Measurements from ENCODE around the gene PRDM13.

Gene PRDM13

DNA sequence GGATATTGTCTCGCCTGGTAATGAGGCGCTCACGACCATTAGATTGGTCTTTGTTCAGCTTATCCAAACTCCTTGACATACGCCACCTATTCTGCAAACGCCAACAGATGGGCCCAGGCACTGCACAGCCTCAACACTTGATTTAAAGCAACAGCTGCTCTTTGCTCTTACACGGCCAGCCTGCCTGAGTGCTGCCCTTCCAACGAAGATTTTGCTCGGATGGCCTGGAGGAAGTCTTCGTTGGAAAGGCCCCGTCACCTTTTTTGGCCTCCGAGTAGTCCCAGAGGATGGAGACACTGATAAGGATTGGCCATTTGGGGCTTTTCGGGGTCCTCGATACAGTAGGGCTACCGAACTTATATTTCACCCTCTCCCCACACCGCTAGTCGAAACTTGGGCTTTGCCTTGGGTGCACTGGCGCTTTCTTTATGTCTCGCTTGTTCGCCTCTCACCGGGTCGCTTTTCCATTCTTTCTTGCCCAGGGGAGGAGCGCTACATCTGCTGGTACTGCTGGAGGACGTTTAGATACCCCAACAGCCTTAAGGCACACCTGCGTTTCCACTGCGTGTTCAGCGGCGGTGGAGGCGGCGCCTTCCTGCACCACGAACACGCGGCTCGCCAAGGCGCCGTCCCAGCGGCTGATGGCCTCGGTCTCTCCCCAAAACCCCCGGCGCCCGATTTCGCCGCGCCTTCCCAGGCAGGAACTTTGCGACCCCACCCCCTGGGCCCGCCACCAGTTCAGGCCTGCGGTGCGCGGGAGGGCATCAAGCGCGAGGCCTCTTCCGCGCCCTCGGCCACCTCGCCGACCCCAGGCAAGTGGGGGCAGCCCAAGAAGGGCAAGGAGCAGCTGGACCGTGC is 6.1 kb downstream of the PRDM13 start:
- no peaks in the 10 kb centered on the region for H3K36me3 Mint-ChIP-seq (ENCODE audit: low read depth)
- no peak overlapping the region for H3K27ac Mint-ChIP-seq
- DNase-seq = no peak
- peaks cover 97% of the 10 kb centered on the region for H3K27me3 Mint-ChIP-seq (ENCODE audit: low read depth, poor library complexity)
- H3K4me1 Mint-ChIP-seq = peaks cover 10% of the 10 kb centered on the region
- TF ChIP-seq, protein P1, sequence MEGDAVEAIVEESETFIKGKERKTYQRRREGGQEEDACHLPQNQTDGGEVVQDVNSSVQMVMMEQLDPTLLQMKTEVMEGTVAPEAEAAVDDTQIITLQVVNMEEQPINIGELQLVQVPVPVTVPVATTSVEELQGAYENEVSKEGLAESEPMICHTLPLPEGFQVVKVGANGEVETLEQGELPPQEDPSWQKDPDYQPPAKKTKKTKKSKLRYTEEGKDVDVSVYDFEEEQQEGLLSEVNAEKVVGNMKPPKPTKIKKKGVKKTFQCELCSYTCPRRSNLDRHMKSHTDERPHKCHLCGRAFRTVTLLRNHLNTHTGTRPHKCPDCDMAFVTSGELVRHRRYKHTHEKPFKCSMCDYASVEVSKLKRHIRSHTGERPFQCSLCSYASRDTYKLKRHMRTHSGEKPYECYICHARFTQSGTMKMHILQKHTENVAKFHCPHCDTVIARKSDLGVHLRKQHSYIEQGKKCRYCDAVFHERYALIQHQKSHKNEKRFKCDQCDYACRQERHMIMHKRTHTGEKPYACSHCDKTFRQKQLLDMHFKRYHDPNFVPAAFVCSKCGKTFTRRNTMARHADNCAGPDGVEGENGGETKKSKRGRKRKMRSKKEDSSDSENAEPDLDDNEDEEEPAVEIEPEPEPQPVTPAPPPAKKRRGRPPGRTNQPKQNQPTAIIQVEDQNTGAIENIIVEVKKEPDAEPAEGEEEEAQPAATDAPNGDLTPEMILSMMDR (IDR thresholded peaks at IDR 0.05) = no peak
- peaks cover 8% of the 10 kb centered on the region for H3K9me3 Mint-ChIP-seq
- no peak overlapping the region for H3K4me3 Mint-ChIP-seq

DNA sequence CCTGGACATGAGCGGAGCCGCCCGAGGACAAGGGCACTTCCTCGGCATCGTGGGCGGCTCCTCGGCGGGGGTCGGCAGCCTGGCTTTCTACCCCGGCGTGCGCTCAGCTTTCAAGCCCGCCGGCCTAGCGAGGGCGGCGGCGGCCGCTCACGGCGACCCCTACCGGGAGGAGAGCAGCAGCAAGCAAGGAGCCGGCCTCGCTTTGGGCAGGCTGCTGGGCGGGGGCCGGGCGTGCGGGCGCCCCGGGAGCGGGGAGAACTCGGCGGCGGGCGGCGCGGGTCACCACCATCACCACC is 6.7 kb downstream of the PRDM13 start:
- Mint-ChIP-seq H3K27me3 (ENCODE audit: low read depth, poor library complexity) (peaks cover 97% of the 10 kb centered on the region), H3K9me3 (peaks cover 14% of the 10 kb centered on the region), H3K27ac (no peak overlapping the region), H3K4me1 (peaks cover 5% of the 10 kb centered on the region), H3K36me3 (ENCODE audit: low read depth) (peaks cover 3% of the 10 kb centered on the region), H3K4me3 (no peak overlapping the region)
- peak; percentile 79 for DNase-seq
- TF ChIP-seq, protein P1 (IDR thresholded peaks at IDR 0.05) = peak; percentile 38

DNA sequence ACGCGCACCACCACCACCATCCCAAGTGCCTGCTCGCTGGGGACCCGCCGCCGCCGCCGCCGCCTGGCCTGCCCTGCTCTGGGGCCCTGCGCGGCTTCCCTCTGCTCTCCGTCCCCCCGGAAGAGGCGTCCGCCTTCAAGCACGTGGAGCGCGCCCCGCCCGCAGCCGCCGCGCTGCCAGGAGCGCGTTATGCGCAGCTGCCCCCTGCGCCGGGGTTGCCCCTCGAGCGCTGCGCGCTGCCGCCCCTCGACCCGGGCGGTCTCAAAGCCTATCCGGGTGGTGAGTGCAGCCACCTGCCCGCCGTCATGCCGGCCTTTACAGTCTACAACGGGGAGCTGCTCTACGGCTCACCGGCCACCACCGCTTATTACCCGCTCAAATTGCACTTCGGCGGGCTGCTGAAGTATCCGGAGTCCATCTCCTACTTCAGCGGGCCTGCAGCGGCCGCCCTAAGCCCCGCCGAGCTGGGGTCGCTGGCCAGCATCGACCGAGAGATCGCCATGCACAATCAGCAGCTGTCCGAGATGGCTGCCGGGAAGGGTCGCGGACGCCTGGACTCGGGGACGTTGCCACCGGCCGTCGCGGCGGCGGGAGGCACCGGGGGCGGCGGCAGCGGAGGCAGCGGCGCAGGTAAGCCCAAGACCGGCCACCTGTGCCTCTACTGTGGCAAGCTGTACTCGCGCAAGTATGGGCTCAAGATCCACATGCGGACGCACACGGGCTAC is 7.2 kb downstream of the PRDM13 start:
- Mint-ChIP-seq H3K36me3 (ENCODE audit: low read depth) (peaks cover 5% of the 10 kb centered on the region), H3K27ac (no peak overlapping the region), H3K9me3 (peaks cover 19% of the 10 kb centered on the region), H3K27me3 (ENCODE audit: low read depth, poor library complexity) (peaks cover 97% of the 10 kb centered on the region), H3K4me3 (peak overlapping the region; percentile 72), H3K4me1 (peaks cover 5% of the 10 kb centered on the region)
- TF ChIP-seq, protein P1 (IDR thresholded peaks at IDR 0.05) = no peak
- DNase-seq = peak; percentile 52

DNA sequence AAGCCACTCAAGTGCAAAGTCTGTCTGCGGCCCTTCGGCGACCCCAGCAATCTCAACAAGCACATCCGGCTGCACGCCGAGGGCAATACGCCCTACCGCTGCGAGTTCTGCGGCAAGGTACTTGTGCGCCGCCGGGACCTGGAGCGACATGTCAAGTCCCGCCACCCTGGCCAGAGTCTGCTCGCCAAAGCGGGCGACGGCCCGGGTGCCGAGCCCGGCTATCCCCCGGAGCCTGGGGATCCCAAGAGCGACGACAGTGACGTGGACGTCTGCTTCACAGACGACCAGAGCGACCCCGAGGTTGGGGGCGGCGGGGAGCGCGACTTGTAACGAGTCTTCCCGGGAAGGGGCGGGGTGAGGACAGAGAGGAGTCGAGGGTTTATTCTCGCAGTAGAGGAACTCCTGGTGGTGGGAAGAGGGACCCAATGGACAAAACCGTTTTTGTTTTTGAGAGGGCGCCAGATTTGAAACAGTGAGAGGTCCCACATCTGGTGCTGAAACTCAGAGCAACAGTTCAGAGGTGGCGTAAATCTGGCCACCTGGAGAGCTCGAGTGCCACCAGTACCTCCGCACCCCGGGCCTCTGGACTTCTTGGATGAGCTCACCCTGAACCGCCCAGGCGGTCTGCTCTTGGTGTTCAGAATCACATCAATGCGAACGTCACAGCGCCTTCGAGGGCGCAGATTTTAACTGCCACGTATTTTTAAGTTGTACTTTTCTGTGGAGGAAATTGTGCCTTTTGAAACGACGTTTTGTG is 8.0 kb downstream of the PRDM13 start:
- Mint-ChIP-seq H3K4me1 (peaks cover 5% of the 10 kb centered on the region), H3K27me3 (ENCODE audit: low read depth, poor library complexity) (peaks cover 97% of the 10 kb centered on the region), H3K27ac (no peak overlapping the region), H3K4me3 (peak overlapping the region; percentile 72), H3K36me3 (ENCODE audit: low read depth) (peaks cover 5% of the 10 kb centered on the region), H3K9me3 (peaks cover 21% of the 10 kb centered on the region)
- TF ChIP-seq, protein P1 (IDR thresholded peaks at IDR 0.05) = peak; percentile 16
- DNase-seq = peak; percentile 58

DNA sequence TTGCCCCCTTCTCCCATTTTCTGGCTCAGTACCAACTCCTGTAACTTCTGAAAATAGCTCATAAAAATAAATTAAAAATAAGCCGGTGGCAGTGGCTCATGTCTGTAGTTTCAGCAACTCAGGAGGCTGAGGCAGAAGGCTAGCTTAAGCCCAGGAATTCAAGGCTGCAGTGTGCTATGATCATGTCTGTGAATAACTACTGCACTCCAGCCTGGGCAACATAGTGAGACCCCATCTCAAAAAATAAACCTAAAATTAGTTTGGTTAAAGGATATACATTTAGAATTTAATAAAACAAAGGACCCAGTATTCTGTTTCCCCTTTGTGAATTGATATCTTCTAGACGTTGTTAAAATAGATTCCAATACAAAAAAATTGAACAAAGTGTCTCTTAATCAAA is 10.5 kb downstream of the PRDM13 start:
- Mint-ChIP-seq H3K4me3 (no peak overlapping the region), H3K36me3 (ENCODE audit: low read depth) (peaks cover 5% of the 10 kb centered on the region), H3K27me3 (ENCODE audit: low read depth, poor library complexity) (peaks cover 96% of the 10 kb centered on the region), H3K4me1 (peaks cover 5% of the 10 kb centered on the region), H3K27ac (no peak overlapping the region), H3K9me3 (peaks cover 21% of the 10 kb centered on the region)
- DNase-seq = no peak
- TF ChIP-seq, protein P1 (IDR thresholded peaks at IDR 0.05) = no peak

Measured in nephron progenitor cell (in vitro differentiated cells).